Aorta (tissue), 5 donors: Measurements from ENCODE around the gene CFAP65. TPM values are rescaled to one million over a fixed set of nuclear protein-coding genes. Genes with fewer than 3 reads are reported as not detected.

Source experiments
- ATAC-seq: fragments of 200-7000 bp; cut with Tn5 transposase; one replicate; pipeline ENCODE4 v1.9.1; 2022; ENCODE audit warnings: moderate library complexity; ENCODE audit not compliant: low FRiP score
- DNase-seq, 2 donors: peaks; one replicate each; pipeline ENCODE4 v3.0.0-alpha.2; 2020
- H3K27ac ChIP-seq, 2 donors: one replicate each; pipeline ENCODE4 v1.5.1; 2013; ENCODE audit warnings: low read length in 2 of 2, mild to moderate bottlenecking in 2 of 2, moderate library complexity in 2 of 2, control low read depth in 1 of 2, inconsistent platforms in 1 of 2, low read depth in 1 of 2
- H3K27me3 ChIP-seq, 2 donors: one replicate each; pipeline ENCODE4 v1.6.1; 2013; ENCODE audit warnings: control low read depth in 1 of 2, low read length in 1 of 2, mild to moderate bottlenecking in 1 of 2, moderate library complexity in 1 of 2; ENCODE audit not compliant: insufficient read depth in 2 of 2, control insufficient read depth in 1 of 2
- H3K36me3 ChIP-seq, 2 donors: one replicate each; pipeline ENCODE4 v1.6.1; 2013; ENCODE audit warnings: control low read depth in 1 of 2, low read length in 1 of 2, mild to moderate bottlenecking in 1 of 2; ENCODE audit not compliant: insufficient read depth in 2 of 2, control insufficient read depth in 1 of 2
- H3K4me1 ChIP-seq, 2 donors: one replicate each; pipeline ENCODE4 v1.6.1; 2013; ENCODE audit warnings: low read length in 2 of 2, control low read depth in 1 of 2, mild to moderate bottlenecking in 1 of 2, moderate library complexity in 1 of 2; ENCODE audit not compliant: insufficient read depth in 2 of 2, control insufficient read depth in 1 of 2
- H3K4me3 ChIP-seq, 2 donors: one replicate each; pipeline ENCODE4 v1.5.1; 2013; ENCODE audit warnings: low read length in 2 of 2, control low read depth in 1 of 2, mild to moderate bottlenecking in 1 of 2
- H3K9me3 ChIP-seq: one replicate; pipeline ENCODE4 v1.6.1; 2013; ENCODE audit warnings: mild to moderate bottlenecking, low read length; ENCODE audit not compliant: control insufficient read depth
- WGBS, 2 donors: extraction: QIAGEN DNeasy Blood & Tissue Kit; methylation state at CpG; one replicate each; pipeline ENCODE4 v1.1.7; 2013; 5-methylcytosine and 5-hydroxymethylcytosine counted together
- intact Hi-C, 2 donors: fragments of 100-400 bp; cut with DNase I; formaldehyde crosslinking; loops; one replicate each; pipeline versions ENCODE4 v1.14.2 to v1.15.0; 2022
- polyA plus RNA-seq, 2 donors: library from polyadenylated mRNA; stranded (reverse); fragments of 200-250 nt; gene quantifications; one replicate each; pipeline ENCODE4 v1.2.3, GENCODE V29; 2013
- total RNA-seq, 2 donors: library from RNA; stranded (reverse); fragmentation: NEBNext Ultra II Directional; extraction: Animal tissue kit (Norgen Biotek cat#: 25700); gene quantifications; one replicate each; pipeline ENCODE4 v1.2.1, GENCODE V29; 2021
- donor health status: healthy with polysubstance abuse.
- donor health status: Bipolar disorder and iron deficiency.
- donor health status: DM: no; HTN: no; CAD: no.
- donor health status: DM: no; HTN: no; CAD: no.
- donor health status: DM: yes; HTN: yes; CAD: no.

Gene CFAP65
- total and polyA plus RNA-seq, 4 donors: 0.15 TPM; not detected in 3

DNA sequence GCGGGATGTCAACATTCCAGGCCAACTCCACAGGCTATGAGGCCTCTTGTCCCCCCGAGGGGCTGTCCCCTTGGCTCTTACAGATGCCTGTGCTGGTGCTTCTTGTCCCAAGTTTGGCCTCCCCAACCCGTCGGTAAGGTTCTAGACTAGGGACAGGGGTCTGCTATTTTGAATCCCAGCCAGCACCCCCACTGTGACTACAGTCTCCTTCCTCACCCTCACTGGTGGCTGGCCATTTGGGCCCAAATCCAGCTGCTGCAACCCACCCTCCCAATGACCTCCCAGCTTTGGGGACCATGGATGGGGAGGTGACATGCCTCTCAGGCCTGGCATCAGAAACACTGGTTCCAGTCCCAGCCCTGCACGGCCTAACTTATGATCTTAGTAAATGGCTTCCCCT lies 18.7 kb downstream of the CFAP65 start:
- H3K9me3 ChIP-seq: no peaks in the 10 kb centered on the region
- peak in 1 of 2 donors; percentile 54 for DNase-seq
- ATAC-seq: no peak
- 86 to 94% methylated on average over 5 of the region's 5 CpGs for WGBS, 2 donors
- H3K27ac ChIP-seq: no peak overlapping the region
- no peaks in the 10 kb centered on the region for H3K27me3 ChIP-seq
- H3K4me3 ChIP-seq: no peak overlapping the region
- no peaks in the 10 kb centered on the region for H3K4me1 ChIP-seq
- no peaks in the 10 kb centered on the region for H3K36me3 ChIP-seq
- intact Hi-C loops: loop anchor here (10.0 kb wide), 1 partner anchor 132 kb away; no protein-coding TSS in a partner anchor

- no peak overlapping the region for H3K4me3 ChIP-seq
- no peak overlapping the region for H3K27ac ChIP-seq
- ATAC-seq: no peak
- peak in 1 of 2 donors; percentile 62 for DNase-seq
- no peaks in the 10 kb centered on the region for H3K4me1 ChIP-seq
- intact Hi-C loops: loop anchor here (10.0 kb wide), 1 partner anchor 133 kb away; no protein-coding TSS in a partner anchor
- H3K9me3 ChIP-seq: no peaks in the 10 kb centered on the region
- no peaks in the 10 kb centered on the region for H3K36me3 ChIP-seq
- 92 to 93% methylated on average over 12 of the region's 12 CpGs for WGBS, 2 donors
- H3K27me3 ChIP-seq: no peaks in the 10 kb centered on the region
These were observed 19.3 kb downstream of the CFAP65 start for GRCh38 chr2:219022041-219022440.

DNA sequence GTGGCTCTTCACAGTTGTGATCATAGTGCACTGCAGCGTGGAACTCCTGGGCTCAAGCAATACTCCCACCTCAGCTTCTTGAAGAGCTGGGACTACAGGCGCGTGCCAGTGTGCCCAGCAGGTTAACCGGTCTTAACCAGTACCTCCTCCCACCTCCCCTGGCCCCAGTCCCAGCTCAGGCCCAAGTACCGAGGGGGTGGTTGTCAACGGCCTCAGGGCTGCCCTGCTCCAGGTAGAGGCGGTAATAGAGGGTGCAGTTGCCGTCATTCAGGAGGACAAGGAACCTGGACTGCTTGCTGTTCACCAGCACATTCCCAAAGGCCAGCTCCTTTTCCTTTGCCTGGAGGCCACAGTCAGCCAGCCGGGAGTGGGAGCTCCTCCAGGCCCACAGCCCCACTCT lies 19.7 kb downstream of the CFAP65 start:
- WGBS, 2 donors: 91% methylated on average over 9 of the region's 9 CpGs
- H3K4me3 ChIP-seq: no peak overlapping the region

GRCh38 chr2:219020604-219021365 lies 20.5 kb downstream of the CFAP65 start:
- no peaks in the 10 kb centered on the region for H3K36me3 ChIP-seq
- intact Hi-C loops: loop anchor here (10.0 kb wide), 1 partner anchor 134 kb away; no protein-coding TSS in a partner anchor
- no peak overlapping the region for H3K27ac ChIP-seq
- ATAC-seq (no peak), DNase-seq (peak in 1 of 2 donors; percentile 48)
- WGBS, 2 donors: 61 to 65% methylated on average over 11 of the region's 11 CpGs
- no peaks in the 10 kb centered on the region for H3K27me3 ChIP-seq
- H3K4me3 ChIP-seq: no peak overlapping the region
- H3K9me3 ChIP-seq: no peaks in the 10 kb centered on the region
- no peaks in the 10 kb centered on the region for H3K4me1 ChIP-seq

More for the DNA sequence above, 19.7 kb downstream of the CFAP65 start:
- no peak overlapping the region for H3K27ac ChIP-seq
- H3K36me3 ChIP-seq: no peaks in the 10 kb centered on the region
- no peaks in the 10 kb centered on the region for H3K27me3 ChIP-seq
- intact Hi-C loops: loop anchor here (10.0 kb wide), 1 partner anchor 133 kb away; no protein-coding TSS in a partner anchor
- H3K9me3 ChIP-seq: no peaks in the 10 kb centered on the region
- no peak for ATAC-seq
- DNase-seq: peak in 1 of 2 donors; percentile 55
- H3K4me1 ChIP-seq: no peaks in the 10 kb centered on the region

DNA sequence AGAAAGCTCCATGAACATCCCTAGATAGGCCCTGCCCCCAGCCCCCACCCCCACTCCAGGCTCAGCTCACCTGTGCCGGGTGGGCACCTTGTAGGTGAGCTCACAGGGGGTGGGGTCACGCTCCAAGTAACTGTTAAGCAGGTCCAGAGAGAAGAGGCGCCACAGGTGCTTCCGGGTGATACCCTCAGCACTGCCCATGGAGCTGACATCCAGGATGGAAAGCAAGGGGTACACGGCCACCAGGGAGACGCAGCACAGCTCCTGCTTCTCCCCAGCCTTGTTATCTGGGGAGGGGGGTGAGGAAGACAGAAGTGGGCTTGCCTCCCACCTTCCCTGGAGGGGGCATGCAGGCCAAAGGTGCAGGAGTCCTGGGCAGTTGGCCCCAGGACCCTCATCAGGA lies 21.9 kb downstream of the CFAP65 start:
- no peak for ATAC-seq
- no peaks in the 10 kb centered on the region for H3K4me1 ChIP-seq
- H3K27ac ChIP-seq: no peak overlapping the region
- H3K4me3 ChIP-seq: no peak overlapping the region
- H3K9me3 ChIP-seq: no peaks in the 10 kb centered on the region
- intact Hi-C loops: no loop called here
- H3K36me3 ChIP-seq: no peaks in the 10 kb centered on the region
- WGBS, 2 donors: 86 to 89% methylated on average over 6 of the region's 6 CpGs
- no peaks in the 10 kb centered on the region for H3K27me3 ChIP-seq
- no peak for DNase-seq

- ATAC-seq (no peak), DNase-seq (peak in 1 of 2 donors; percentile 52)
- Histone ChIP-seq H3K9me3 (no peaks in the 10 kb centered on the region), H3K27ac (no peak overlapping the region), H3K36me3 (no peaks in the 10 kb centered on the region), H3K4me3 (no peak overlapping the region), H3K27me3 (no peaks in the 10 kb centered on the region), H3K4me1 (no peaks in the 10 kb centered on the region)
- intact Hi-C loops: no loop called here
- WGBS, 2 donors: 83 to 85% methylated on average over 10 of the region's 10 CpGs
These were observed 22.6 kb downstream of the CFAP65 start for GRCh38 chr2:219018726-219019125.

DNA sequence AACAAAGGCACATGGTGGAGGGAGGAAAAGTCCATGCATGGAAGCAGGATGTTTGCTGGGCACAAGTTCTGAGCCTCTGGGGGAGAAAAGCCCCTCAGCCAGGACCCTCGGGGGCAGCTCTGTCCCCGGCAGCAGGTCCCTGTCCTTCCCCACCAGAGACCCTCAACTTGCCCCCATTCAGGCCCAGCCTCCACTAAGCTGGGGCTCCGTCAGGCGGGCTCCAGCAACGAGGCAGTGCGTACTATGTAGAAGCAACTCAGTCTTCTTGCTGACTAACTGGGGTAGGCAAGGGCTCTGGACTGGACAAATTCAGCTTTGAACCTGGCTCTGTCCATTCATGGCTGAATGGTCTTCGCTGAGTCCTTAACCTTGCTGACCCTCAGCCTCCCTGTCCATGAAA lies 23.0 kb downstream of the CFAP65 start:
- DNase-seq (peak; percentile 17 to 30), ATAC-seq (no peak)
- Histone ChIP-seq H3K9me3 (no peaks in the 10 kb centered on the region), H3K4me1 (no peaks in the 10 kb centered on the region), H3K27me3 (no peaks in the 10 kb centered on the region), H3K27ac (no peak overlapping the region), H3K36me3 (no peaks in the 10 kb centered on the region), H3K4me3 (no peak overlapping the region)
- WGBS, 2 donors: 78 to 80% methylated on average over 7 of the region's 7 CpGs
- intact Hi-C loops: no loop called here

GRCh38 chr2:219017201-219017931 lies 23.9 kb downstream of the CFAP65 start:
- no peak overlapping the region for H3K4me3 ChIP-seq
- ATAC-seq (peak; percentile 62), DNase-seq (peak; percentile 74 to 82)
- H3K4me1 ChIP-seq: no peaks in the 10 kb centered on the region
- H3K9me3 ChIP-seq: no peaks in the 10 kb centered on the region
- intact Hi-C loops: no loop called here
- WGBS, 2 donors: 2 to 9% methylated on average over 14 of the region's 14 CpGs
- H3K36me3 ChIP-seq: no peaks in the 10 kb centered on the region
- no peak overlapping the region for H3K27ac ChIP-seq
- H3K27me3 ChIP-seq: no peaks in the 10 kb centered on the region
